Naive thymus-derived CD4-positive, alpha-beta T cell (primary cell): ENCODE measurements around the gene PARPBP. TPM values are rescaled to one million over a fixed set of nuclear protein-coding genes. Genes with fewer than 3 reads are reported as not detected.

ENCODE experiments used
- ATAC-seq: fragments of 150-1000 bp; cut with Tn5 transposase; 2 replicates; pipeline ENCODE4 v1.10.0; 2021; ENCODE audit warnings: mild to moderate bottlenecking, moderate library complexity
- CTCF ChIA-PET: fragments of 350-600 bp; sonication (Branson Sonifier 250); formaldehyde crosslinking; loops from one replicate; lab custom pipeline; 2021; ENCODE audit warnings: antibody characterized with exemption; lab: Charles Lee
- POLR2A ChIA-PET: fragments of 350-600 bp; sonication (Branson Sonifier 250); formaldehyde crosslinking; loops from one replicate; lab custom pipeline; 2021; ENCODE audit warnings: antibody characterized with exemption, inconsistent platforms; lab: Charles Lee
- DNase-seq, 9 donors: peaks; one replicate each; pipeline versions ENCODE4 v3.0.0 to v3.0.0-alpha.2; 2020 to 2022; ENCODE audit warnings: mixed read lengths in 1 of 9
- H3K27ac ChIP-seq: one replicate; pipeline ENCODE4 v1.7.0; 2013; ENCODE audit warnings: mild to moderate bottlenecking, low read depth, low read length, moderate library complexity
- H3K27me3 ChIP-seq, 2 donors: one replicate each; pipeline ENCODE4 v1.7.0; 2013; ENCODE audit warnings: low read length in 2 of 2, mild to moderate bottlenecking in 2 of 2, moderate library complexity in 2 of 2; ENCODE audit not compliant: control insufficient read depth in 2 of 2, insufficient read depth in 2 of 2
- H3K36me3 ChIP-seq, 3 experiments: 1 replicate in 2 of 3; 2 replicates in 1 of 3; pipeline ENCODE4 v1.7.0; 2013; ENCODE audit warnings: low read length in 3 of 3, mild to moderate bottlenecking in 3 of 3, moderate library complexity in 1 of 3; ENCODE audit not compliant: insufficient read depth in 3 of 3, control insufficient read depth in 2 of 3
- H3K4me1 ChIP-seq, 2 donors: one replicate each; pipeline ENCODE4 v1.7.0; 2013; ENCODE audit warnings: low read length in 2 of 2, mild to moderate bottlenecking in 2 of 2, moderate library complexity in 1 of 2; ENCODE audit not compliant: control insufficient read depth in 2 of 2, insufficient read depth in 2 of 2
- H3K4me3 ChIP-seq: 2 replicates; pipeline ENCODE4 v1.7.0; 2013; ENCODE audit warnings: mild to moderate bottlenecking, low read length
- H3K9me3 ChIP-seq, 3 experiments: 1 replicate in 2 of 3; 2 replicates in 1 of 3; pipeline ENCODE4 v1.7.0; 2013; ENCODE audit warnings: low read length in 3 of 3; ENCODE audit not compliant: control insufficient read depth in 2 of 3
- H3K27ac Mint-ChIP-seq, 9 donors: one replicate each; pipeline ENCODE4 v1.8.0; 2020 to 2022; ENCODE audit warnings: mixed read lengths in 9 of 9, mild to moderate bottlenecking in 8 of 9, moderate library complexity in 5 of 9, inconsistent platforms in 2 of 9
- H3K27me3 Mint-ChIP-seq, 5 donors: one replicate each; pipeline ENCODE4 v1.8.0; 2021 to 2022; ENCODE audit warnings: mixed read lengths in 5 of 5, mild to moderate bottlenecking in 1 of 5
- H3K36me3 Mint-ChIP-seq, 5 donors: one replicate each; pipeline ENCODE4 v1.8.0; 2020 to 2022; ENCODE audit warnings: mixed read lengths in 5 of 5, mild to moderate bottlenecking in 3 of 5, inconsistent platforms in 1 of 5
- H3K4me1 Mint-ChIP-seq, 7 donors: one replicate each; pipeline ENCODE4 v1.8.0; 2020 to 2022; ENCODE audit warnings: mixed read lengths in 7 of 7, mild to moderate bottlenecking in 3 of 7, inconsistent platforms in 1 of 7
- H3K4me3 Mint-ChIP-seq, 10 donors: one replicate each; pipeline ENCODE4 v1.8.0; 2020 to 2022; ENCODE audit warnings: mild to moderate bottlenecking in 10 of 10, mixed read lengths in 10 of 10, moderate library complexity in 6 of 10, inconsistent platforms in 2 of 10
- H3K9me3 Mint-ChIP-seq, 11 donors: one replicate each; pipeline ENCODE4 v1.8.0; 2020 to 2022; ENCODE audit warnings: mixed read lengths in 11 of 11, mild to moderate bottlenecking in 4 of 11, inconsistent platforms in 1 of 11, moderate library complexity in 1 of 11
- intact Hi-C, 2 donors: fragments of 100-400 bp; cut with micrococcal nuclease; formaldehyde crosslinking; loops; one replicate each; pipeline ENCODE4 v1.15.1; 2023
- polyA plus RNA-seq, 2 donors: library from polyadenylated mRNA; unstranded; fragments of 300-500 nt; fragmentation: Illumina TruSeq; gene quantifications; one replicate each; pipeline ENCODE4 v1.2.3, GENCODE V29; 2021
- total RNA-seq, 6 experiments: library from RNA in 5 of 6; stranded (reverse) in 5 of 6; gene quantifications; 1 replicate in 5 of 6; 2 replicates in 1 of 6; pipeline ENCODE4 v1.2.3 and lab custom pipeline; 2021 to 2026

PARPBP gene
- total and polyA plus RNA-seq, 7 experiments from 2014 or later, result 1.1 to 21.5 (median 1.7) TPM

- CTCF ChIA-PET, result no interaction called here
- DNase-seq (no peak), ATAC-seq (peak; percentile 56)
- Histone ChIP-seq H3K4me1 (no peaks in the 10 kb centered on the region), H3K36me3 (no peaks in the 10 kb centered on the region), H3K9me3 (no peaks in the 10 kb centered on the region), H3K4me3 (no peak overlapping the region), H3K27me3 (no peaks in the 10 kb centered on the region), H3K27ac (no peak overlapping the region)
- H3K4me1 Mint-ChIP-seq, result no peaks in the 10 kb centered on the region
- POLR2A ChIA-PET, result no interaction called here
- H3K4me3 Mint-ChIP-seq, result no peak overlapping the region
- H3K27me3 Mint-ChIP-seq, result no peaks in the 10 kb centered on the region
- intact Hi-C loops, result no loop called here
- H3K9me3 Mint-ChIP-seq, result no peaks in the 10 kb centered on the region
- peaks cover 0 to 18% (median 0%) of the 10 kb centered on the region in 5 donors for H3K36me3 Mint-ChIP-seq
- no peak overlapping the region for H3K27ac Mint-ChIP-seq
These were observed 62.7 kb downstream of the PARPBP start for GRCh38 chr12:102182635-102183034.

- H3K27ac ChIP-seq, result no peak overlapping the region
- H3K4me3 ChIP-seq, result no peak overlapping the region
- intact Hi-C loops, result loop anchor here in 1 of 2 donors (2.0 kb wide), 1 partner anchor 135 kb away; the partner anchor contains the start of gene WASHC3
- Mint-ChIP-seq H3K27ac (no peak overlapping the region), H3K36me3 (peaks cover 0 to 13% (median 0%) of the 10 kb centered on the region in 5 donors), H3K9me3 (no peaks in the 10 kb centered on the region), H3K4me3 (no peak overlapping the region), H3K4me1 (peaks cover 0 to 22% (median 0%) of the 10 kb centered on the region in 7 donors), H3K27me3 (no peaks in the 10 kb centered on the region)
- no peaks in the 10 kb centered on the region for H3K9me3 ChIP-seq
- no peaks in the 10 kb centered on the region for H3K36me3 ChIP-seq
- ATAC-seq (no peak), DNase-seq (no peak)
- CTCF ChIA-PET, result no interaction called here
- no peaks in the 10 kb centered on the region for H3K4me1 ChIP-seq
- no peaks in the 10 kb centered on the region for H3K27me3 ChIP-seq
- POLR2A ChIA-PET, result no interaction called here
These were observed 75.8 kb downstream of the PARPBP start for GRCh38 chr12:102195826-102196225.

- Histone ChIP-seq H3K27me3 (no peaks in the 10 kb centered on the region), H3K4me1 (no peaks in the 10 kb centered on the region), H3K9me3 (no peaks in the 10 kb centered on the region), H3K36me3 (no peaks in the 10 kb centered on the region), H3K4me3 (no peak within 1 kb of the TSS), H3K27ac (no peak within 1 kb of the TSS)
- ATAC-seq (no peak), DNase-seq (no peak)
- intact Hi-C loops, result loop anchor here in 1 of 2 donors (2.0 kb wide), 1 partner anchor 137 kb away; the partner anchor contains the start of gene WASHC3
- POLR2A ChIA-PET, result no interaction called here
- peak within 1 kb of the TSS in 1 of 10 donors; percentile 24 for H3K4me3 Mint-ChIP-seq
- no peaks in the 10 kb centered on the region for H3K9me3 Mint-ChIP-seq
- peak within 1 kb of the TSS in 1 of 9 donors; percentile 60 for H3K27ac Mint-ChIP-seq
- H3K36me3 Mint-ChIP-seq, result peaks cover 0 to 18% (median 0%) of the 10 kb centered on the region in 5 donors
- H3K4me1 Mint-ChIP-seq, result peaks cover 0 to 22% (median 0%) of the 10 kb centered on the region in 7 donors
- CTCF ChIA-PET, result no interaction called here
- no peaks in the 10 kb centered on the region for H3K27me3 Mint-ChIP-seq
These were observed 77.8 kb downstream of the PARPBP start, which contains the start of gene PMCH for GRCh38 chr12:102197789-102198188. TSS of gene PMCH (minus strand) at chr12:102197833. CDS start at chr12:102197770, 63 bp downstream.

- CTCF ChIA-PET, result no interaction called here
- Histone ChIP-seq H3K4me3 (no peak overlapping the region), H3K27ac (no peak overlapping the region), H3K4me1 (no peaks in the 10 kb centered on the region), H3K9me3 (no peaks in the 10 kb centered on the region), H3K36me3 (no peaks in the 10 kb centered on the region), H3K27me3 (no peaks in the 10 kb centered on the region)
- no peak for ATAC-seq
- no peak for DNase-seq
- intact Hi-C loops, result no loop called here
- POLR2A ChIA-PET, result no interaction called here
- H3K9me3 Mint-ChIP-seq, result peaks cover 0 to 14% (median 4%) of the 10 kb centered on the region in 11 donors
- H3K27ac Mint-ChIP-seq, result no peak overlapping the region
- H3K4me1 Mint-ChIP-seq, result peaks cover 0 to 17% (median 0%) of the 10 kb centered on the region in 7 donors
- H3K4me3 Mint-ChIP-seq, result no peak overlapping the region
- H3K36me3 Mint-ChIP-seq, result peaks cover 0 to 39% (median 10%) of the 10 kb centered on the region in 5 donors
- H3K27me3 Mint-ChIP-seq, result no peaks in the 10 kb centered on the region
These were observed 81.6 kb downstream of the PARPBP start for GRCh38 chr12:102201436-102202061.

GRCh38 chr12:102202556-102202955, 82.6 kb downstream of the PARPBP start:
- CTCF ChIA-PET, result no interaction called here
- Mint-ChIP-seq H3K4me3 (no peak overlapping the region), H3K36me3 (peaks cover 0 to 46% (median 15%) of the 10 kb centered on the region in 5 donors), H3K27me3 (no peaks in the 10 kb centered on the region), H3K4me1 (peaks cover 0 to 8% (median 0%) of the 10 kb centered on the region in 7 donors), H3K9me3 (peaks cover 0 to 24% (median 6%) of the 10 kb centered on the region in 11 donors), H3K27ac (no peak overlapping the region)
- no peaks in the 10 kb centered on the region for H3K36me3 ChIP-seq
- no peaks in the 10 kb centered on the region for H3K27me3 ChIP-seq
- DNase-seq (no peak), ATAC-seq (no peak)
- no peaks in the 10 kb centered on the region for H3K9me3 ChIP-seq
- H3K4me3 ChIP-seq, result no peak overlapping the region
- H3K4me1 ChIP-seq, result no peaks in the 10 kb centered on the region
- H3K27ac ChIP-seq, result no peak overlapping the region
- POLR2A ChIA-PET, result no interaction called here
- intact Hi-C loops, result no loop called here

GRCh38 chr12:102204025-102204424, 84.0 kb downstream of the PARPBP start:
- POLR2A ChIA-PET, result no interaction called here
- intact Hi-C loops, result no loop called here
- DNase-seq (no peak), ATAC-seq (no peak)
- Mint-ChIP-seq H3K4me1 (no peaks in the 10 kb centered on the region), H3K27me3 (no peaks in the 10 kb centered on the region), H3K4me3 (no peak overlapping the region), H3K36me3 (peaks cover 0 to 58% (median 17%) of the 10 kb centered on the region in 5 donors), H3K27ac (no peak overlapping the region), H3K9me3 (peaks cover 0 to 39% (median 18%) of the 10 kb centered on the region in 11 donors)
- CTCF ChIA-PET, result no interaction called here
- H3K9me3 ChIP-seq, result peaks cover 0 to 8% (median 0%) of the 10 kb centered on the region in 3 experiments
- no peaks in the 10 kb centered on the region for H3K36me3 ChIP-seq
- H3K4me1 ChIP-seq, result no peaks in the 10 kb centered on the region
- no peaks in the 10 kb centered on the region for H3K27me3 ChIP-seq
- H3K4me3 ChIP-seq, result no peak overlapping the region
- no peak overlapping the region for H3K27ac ChIP-seq
